Measurements from ENCODE around the gene GRAP.
A peak's percentile ranks its signal among the peaks of the same experiment; 100 is the strongest.

The GRAP gene

GRCh38 chr17:19017804-19018599, 28.8 kb downstream of the GRAP start:
- no peak for DNase-seq

DNA sequence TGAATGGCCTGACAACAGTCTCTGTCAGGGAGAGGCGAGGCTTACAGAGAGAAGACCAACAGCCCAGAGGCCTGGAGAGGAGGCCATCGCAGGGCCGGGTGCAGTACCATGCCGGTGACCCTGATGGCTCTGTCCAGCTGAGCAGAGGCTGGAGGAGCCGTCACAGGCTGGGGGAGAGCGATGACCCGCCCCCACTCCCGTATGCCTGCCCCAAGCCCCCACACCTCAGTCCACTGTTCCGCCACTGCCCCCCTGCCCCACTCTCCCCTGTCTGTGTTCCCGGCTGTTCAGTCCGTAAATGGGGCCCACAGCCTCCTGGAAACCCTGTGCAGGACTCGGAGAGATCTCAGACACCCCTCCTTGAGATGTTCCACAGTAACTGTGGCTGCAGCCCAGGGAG, 29.4 kb downstream of the GRAP start:
- DNase-seq, result no peak

- no peak for DNase-seq
These were observed 29.9 kb downstream of the GRAP start for GRCh38 chr17:19016881-19017280.

DNA sequence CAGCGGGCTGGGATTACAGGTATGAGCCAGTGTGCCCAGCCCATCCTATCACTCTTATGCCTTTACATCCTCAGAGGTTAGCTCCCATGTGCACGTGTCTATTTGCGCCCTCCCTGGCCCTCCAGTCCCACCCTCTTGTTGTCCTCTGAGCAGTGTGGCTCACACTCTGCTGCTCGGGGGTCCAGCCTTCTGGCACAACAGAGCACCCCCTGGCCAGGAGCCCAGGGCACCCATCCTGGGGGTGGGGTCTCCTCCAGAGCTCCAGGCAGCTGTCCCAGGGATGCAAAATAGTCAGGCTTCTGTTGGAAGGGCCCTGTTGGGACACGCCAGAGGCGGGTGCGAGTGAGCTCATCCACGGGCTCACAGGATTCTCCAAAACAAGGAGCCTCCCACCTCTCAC, 30.5 kb downstream of the GRAP start:
- DNase-seq, result no peak

- DNase-seq, result no peak
These were observed 31.3 kb downstream of the GRAP start for GRCh38 chr17:19015428-19015827.

- DNase-seq, result no peak
These were observed 32.0 kb downstream of the GRAP start for GRCh38 chr17:19014628-19015215.

- no peak for DNase-seq
These were observed 32.7 kb downstream of the GRAP start for GRCh38 chr17:19013806-19014627.

DNA sequence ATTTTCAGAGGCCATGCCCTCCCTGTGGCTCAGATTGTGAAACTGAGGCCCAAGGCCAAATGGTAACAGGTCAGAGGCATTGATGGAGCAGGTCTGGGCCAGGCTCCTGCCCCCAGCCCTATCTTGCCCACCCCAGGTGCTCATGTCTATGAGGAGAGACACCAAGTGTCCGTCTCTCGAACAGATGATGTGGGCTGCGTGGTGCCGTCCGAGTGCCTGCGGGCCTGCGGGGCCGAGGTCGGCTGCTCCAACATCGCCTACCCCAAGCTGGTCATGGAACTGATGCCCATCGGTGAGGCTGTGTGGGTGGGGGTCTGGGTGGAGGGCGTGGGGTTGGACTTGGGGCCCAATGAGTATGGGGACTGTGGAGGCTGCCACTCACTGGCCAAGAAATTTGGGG, 33.5 kb downstream of the GRAP start:
- no peak for DNase-seq

DNA sequence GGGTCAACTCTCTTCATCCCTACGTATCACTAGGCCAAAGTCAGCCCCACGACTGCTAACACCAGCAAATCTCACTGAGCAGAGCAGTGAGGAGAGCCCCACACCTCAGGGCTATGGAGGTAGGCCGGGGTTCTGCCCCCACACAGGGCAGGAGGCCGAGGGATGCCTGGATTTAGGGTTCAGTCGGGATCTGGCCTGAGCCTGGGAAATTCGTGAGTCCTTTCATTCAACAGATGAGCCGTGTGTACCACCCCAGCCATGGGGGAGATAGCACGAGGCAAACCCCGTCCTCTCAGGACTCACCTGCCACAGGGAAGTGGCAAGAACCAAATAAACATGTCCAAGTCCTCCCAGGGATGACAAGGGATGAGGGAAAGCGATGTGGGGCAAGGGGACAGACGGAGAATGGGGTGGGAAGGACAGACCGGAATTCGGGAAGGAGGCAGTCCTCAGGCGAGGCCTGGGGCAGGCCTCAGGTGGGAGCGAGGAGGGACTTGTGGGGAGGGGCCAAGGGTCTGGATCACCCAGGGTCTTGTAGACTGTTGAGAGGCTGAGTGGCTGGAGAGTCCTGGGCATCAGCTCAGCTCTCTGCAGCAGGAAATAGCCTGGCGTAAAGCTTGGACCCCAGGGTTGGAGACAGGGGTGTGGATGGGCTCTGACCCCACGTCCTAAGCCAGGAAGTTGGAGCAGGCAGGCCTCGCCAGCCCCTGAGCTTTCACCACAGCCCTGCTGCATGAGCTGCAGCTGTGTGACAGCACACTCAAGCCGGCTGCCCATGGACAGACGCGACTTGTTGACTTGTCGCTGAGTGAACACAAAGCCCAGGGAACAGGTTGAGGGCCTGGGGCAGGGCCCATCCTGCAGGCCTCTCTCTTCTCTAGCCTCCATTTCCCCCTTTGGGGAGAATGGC, 34.3 kb downstream of the GRAP start:
- DNase-seq, result no peak

GRCh38 chr17:19011581-19011980, 35.2 kb downstream of the GRAP start:
- no peak for DNase-seq

- DNase-seq, result no peak
These were observed 35.8 kb downstream of the GRAP start for GRCh38 chr17:19010729-19011505.

DNA sequence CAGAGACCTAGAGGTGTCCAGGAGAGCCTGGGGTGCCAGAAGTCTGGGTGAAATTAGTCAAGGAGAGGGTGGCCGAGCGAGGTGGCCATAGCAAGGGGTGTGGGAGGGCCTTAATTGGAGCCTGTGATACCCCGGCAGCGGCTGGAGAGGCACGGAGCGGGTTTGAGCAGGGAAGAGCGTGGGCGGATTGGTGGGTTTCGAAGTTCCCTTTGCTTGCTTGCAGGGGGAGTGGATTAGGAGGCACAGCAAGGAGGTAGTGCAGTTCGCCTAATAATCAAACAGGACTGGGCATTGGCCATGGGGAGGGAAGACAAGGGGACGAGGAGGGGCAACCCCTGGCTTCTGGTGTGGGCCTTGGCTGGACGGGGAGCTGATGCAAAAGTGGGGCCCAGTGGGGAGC, 36.8 kb downstream of the GRAP start:
- DNase-seq, result no peak

DNA sequence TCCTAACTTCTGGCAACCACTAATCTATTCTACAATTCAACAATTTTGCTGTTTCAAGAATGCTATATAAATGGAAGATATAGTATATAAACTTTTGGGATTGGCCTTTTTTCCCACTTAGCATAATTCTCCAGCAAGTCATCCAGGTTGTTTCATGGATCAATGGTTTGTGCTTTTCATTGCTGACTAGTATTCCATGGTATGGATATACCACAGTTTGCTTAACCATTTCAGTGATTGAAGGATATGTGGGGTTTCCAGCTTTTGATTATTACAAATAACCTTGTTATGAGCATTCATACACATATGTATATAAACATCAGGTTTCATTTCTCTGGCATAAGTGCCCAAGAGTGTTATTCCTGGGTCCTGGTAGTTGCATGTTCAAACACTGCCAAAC, 40.1 kb downstream of the GRAP start:
- no peak for DNase-seq

- DNase-seq, result no peak
These were observed 40.8 kb downstream of the GRAP start for GRCh38 chr17:19005789-19006430.

DNA sequence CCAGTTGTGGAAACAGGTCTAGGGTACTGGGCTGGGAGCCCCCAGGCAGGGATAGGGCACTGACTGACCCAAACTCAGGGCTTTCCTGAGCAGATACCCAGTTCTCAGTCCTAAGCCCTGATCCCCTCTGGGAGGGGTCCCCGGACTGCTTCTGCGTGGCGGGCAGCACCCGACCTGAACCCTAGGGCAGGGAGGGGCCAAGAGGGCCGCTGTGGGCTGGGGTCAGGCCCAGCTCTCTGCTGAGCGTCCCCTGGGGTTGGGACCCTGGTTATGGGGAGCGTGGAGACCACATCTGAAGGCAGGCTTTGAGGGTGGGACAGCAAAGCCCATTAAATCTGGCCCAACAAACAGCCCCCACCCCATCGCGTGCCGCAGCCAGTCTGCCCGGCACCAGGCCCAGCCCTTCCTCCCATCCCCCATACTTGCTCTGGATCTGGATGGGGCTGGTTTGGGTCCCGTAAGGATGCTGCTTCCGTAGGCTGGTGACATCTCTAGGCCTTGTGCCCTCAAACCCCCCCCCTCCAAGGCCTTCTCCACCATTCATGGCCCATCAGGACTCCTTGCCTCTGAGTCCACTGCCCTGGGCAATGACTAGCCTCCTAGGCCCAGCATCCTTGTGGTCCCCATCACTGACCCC, 41.5 kb downstream of the GRAP start:
- no peak for DNase-seq

- peak; percentile 86 for DNase-seq
These were observed 42.2 kb downstream of the GRAP start, which contains the start of gene FAM83G for GRCh38 chr17:19004421-19005136. Gene FAM83G (minus strand): TSS chr17:19004764. CDS start chr17:19004041, 723 bp downstream.

DNA sequence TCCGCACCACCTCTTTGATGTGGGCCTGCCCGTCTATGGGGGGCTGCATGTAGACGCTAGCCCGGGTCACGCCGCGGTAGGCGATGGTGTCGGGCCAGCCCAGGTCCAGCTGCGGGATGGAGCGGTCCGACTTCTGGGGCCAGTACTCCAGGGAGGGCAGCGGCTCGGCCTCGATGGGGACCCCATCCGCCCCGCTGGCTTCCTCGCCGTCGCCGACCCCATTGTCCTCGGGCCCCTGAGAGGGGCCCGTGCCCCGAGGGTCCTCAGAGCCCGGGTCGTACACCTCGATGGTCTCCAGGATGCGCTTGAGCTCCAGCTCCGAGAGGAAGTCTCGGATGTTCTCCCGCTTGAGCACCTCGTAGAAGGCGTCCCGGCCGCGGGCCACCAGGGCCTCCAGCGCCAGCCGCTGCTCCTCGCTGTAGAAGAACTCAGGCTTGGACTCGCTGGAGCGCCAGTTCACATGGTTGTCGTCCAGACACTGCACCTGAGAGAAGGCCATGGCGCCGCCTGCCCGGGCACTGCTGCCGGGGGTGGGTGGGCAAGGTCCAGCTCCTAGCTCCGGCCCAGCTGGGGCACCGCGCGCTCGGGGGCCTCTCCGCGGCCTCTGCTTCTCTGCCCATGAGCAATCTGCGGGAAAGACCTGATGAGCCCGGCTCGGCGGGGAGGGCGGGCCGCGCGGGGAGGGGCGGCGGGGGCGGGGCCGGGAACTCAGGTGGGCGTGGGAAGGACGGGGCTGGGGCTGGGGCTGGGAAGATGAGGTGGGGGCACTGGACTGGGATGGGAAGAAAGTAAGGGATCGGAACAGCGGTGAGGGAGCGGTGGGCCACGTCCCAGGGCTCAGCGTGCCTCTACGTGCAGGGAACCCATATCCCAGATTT, 43.0 kb downstream of the GRAP start:
- no peak for DNase-seq

- peak in 1 of 2 donors; percentile 16 for DNase-seq
These were observed 43.8 kb downstream of the GRAP start for GRCh38 chr17:19002805-19003542.

Data from CD4-positive, alpha-beta T cell treated with Interleukin-4 for 1 hour (primary cell).